ENCODE data around the gene VSTM2L. TPM values are rescaled to one million over a fixed set of nuclear protein-coding genes. Genes with fewer than 3 reads are reported as not detected.

VSTM2L gene
- total RNA-seq, 1 experiment from 2014 or later = 39.2 TPM

GRCh38 chr20:37931153-37931922 lies 28.4 kb downstream of the VSTM2L start:
- DNase-seq (ENCODE audit: low spot score) = no peak

GRCh38 chr20:37932074-37932473 lies 29.1 kb downstream of the VSTM2L start:
- in situ Hi-C loops (cut with HindIII; ENCODE audit: low sequenced_read_pairs) = no loop called here
- no peak for DNase-seq (ENCODE audit: low spot score)

More at GRCh38 chr20:37931153-37931922, 28.4 kb downstream of the VSTM2L start:
- in situ Hi-C loops (cut with HindIII; ENCODE audit: low sequenced_read_pairs) = no loop called here

DNA sequence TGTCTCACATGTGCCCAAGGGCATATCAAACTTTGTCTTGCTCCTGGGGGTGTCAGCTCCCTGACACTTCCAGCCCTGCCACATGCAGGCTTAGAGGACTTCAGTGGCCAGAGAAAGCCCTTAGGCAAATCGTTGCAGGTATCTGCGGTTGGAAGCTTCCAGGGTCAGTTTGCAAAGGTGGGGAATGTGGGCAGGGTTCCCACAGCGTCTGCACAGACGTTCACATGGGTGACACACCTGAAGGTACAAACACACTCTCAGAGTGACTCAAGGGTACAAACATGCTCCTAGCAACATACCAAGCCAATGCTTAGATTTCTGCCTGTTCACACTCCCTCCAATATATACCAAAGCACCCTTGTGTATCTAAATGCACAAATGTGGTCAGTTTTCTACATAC lies 30.0 kb downstream of the VSTM2L start:
- in situ Hi-C loops (cut with HindIII; ENCODE audit: low sequenced_read_pairs) = no loop called here

DNA sequence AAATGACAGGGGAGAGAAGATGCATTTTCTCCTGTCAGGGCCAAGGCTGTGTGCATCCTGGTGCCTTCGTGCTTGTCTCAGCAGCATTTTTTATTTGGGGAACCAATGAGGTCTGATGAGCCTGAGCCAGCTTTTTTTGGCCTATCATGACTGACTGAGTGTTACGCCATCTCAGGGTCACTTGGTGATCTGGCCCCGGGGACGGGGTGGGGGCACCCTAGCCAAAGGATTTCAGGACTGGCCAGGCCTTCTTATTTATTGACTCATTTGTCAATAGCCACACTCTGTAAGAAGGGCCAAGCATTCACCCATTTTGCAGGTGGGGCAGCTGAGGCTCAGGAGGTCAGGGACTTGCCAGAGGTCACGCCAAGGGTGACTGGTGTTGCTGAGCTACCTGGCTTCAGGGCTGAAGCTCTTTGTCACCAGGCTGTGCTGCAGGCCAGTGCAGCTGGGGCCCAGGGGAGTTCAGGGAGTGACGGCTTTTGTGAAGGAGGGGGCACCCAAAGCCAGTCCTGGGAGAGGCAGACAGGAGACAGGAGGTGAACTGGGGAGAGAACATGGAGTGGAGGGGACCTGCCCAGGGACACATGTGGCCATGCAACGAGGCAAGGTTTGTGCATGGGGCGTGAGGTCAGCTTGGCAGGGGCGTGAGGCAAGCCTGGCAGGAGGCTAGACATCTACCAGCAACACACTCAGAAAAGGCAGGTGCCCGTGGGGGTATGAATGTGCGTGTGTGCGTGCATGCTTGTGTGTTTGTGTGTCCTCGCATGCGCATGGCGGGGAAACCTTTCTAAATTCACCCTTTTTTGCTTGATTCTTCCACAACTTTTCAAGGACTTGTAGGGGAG lies 31.1 kb downstream of the VSTM2L start:
- in situ Hi-C loops (cut with HindIII; ENCODE audit: low sequenced_read_pairs) = no loop called here
- no peak for DNase-seq (ENCODE audit: low spot score)

More for the DNA sequence above, 30.0 kb downstream of the VSTM2L start:
- DNase-seq (ENCODE audit: low spot score) = no peak

DNA sequence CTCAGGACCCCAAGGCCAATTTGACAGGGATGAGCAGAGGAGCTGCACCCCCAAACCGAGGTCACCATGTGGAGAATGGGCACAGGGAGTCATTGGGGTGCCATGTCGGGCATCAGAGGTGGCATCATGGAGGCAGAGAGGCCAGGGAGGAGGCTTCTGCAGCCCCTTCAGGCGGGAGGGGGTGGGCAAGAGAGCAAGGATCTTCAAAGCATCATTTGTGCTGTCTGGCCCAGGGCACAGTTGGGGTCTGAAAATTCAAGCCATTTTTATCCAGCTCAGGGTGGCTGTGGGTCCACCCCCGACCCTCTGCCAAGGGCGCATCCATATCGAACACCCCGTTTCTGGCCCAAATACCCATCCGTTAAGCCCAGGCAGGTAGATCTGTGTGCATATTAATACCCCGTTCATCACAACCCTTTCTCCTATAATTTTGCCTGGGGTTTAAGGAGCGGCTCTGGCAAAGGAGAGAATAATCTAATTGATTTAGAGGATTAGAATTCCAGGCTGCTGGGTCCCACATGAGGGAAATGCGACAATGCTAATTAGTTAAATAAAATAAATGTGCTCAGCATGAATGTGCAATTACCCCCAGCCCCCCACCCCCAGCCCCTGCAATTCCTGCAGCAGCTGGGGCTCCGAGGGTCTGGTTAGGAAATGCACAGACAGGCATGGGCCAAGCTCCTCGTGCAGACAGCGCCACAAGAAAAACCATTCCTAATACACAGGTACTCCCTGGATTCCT lies 31.9 kb downstream of the VSTM2L start:
- DNase-seq (ENCODE audit: low spot score) = no peak
- in situ Hi-C loops (cut with HindIII; ENCODE audit: low sequenced_read_pairs) = no loop called here

GRCh38 chr20:37935435-37935834 lies 32.5 kb downstream of the VSTM2L start:
- in situ Hi-C loops (cut with HindIII; ENCODE audit: low sequenced_read_pairs) = no loop called here
- no peak for DNase-seq (ENCODE audit: low spot score)

DNA sequence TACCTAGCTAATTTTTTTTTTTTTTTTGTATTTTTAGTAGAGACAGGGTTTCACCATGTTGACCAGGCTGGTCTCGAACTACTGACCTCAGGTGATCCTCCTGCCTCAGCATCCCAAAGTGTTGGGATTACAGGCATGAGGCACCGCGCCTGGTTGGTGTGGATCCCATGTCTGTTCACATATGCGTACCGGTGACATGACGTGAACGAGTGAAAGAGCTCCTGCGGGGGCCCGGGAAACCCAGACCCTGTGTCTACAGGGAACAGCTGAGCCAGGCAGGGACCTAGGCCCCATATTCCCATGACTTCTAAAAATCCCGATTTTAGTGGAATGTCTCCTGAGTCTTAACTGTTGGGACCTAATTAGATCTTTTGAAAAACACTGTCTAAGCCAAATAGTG lies 33.1 kb downstream of the VSTM2L start:
- in situ Hi-C loops (cut with HindIII; ENCODE audit: low sequenced_read_pairs) = no loop called here
- DNase-seq (ENCODE audit: low spot score) = no peak

DNA sequence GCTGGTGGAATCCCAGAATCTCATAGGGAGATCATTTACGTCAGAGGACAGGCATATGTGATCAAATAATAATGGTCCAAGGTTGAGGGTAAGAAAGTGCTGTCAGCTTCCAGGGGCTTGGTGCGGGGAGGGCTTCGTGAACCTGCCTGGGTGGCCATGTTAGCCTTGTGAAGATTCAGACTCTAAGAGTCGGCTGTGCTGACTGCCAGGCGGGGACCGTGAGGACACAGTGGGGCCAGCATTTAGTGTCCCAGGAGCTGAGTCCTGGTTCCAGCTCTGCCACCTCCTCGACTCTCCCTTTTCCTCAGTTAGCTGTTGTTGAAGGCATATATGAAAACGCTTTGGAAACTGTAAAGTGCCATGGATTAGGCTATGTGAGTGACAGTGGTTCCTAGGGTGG lies 33.5 kb downstream of the VSTM2L start:
- in situ Hi-C loops (cut with HindIII; ENCODE audit: low sequenced_read_pairs) = no loop called here
- DNase-seq (ENCODE audit: low spot score) = no peak

DNA sequence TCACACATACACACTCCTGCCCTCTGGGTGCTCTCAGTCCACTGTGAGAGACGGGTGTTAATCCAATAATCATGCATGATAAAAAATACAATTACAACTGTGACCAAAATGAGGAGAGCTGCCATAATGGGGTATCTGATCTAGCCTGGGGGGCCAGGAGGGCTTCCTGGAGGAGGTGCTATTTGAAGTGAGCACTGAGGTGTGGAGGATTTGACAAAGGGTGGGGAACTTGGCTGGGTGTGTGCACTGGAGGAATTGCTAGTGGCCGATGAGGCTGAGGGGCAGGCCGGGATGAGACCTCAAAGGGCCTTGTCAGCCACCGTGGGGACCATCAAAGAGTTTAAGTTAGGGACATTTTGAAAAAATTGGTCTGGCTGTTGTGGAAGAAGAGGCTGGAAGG lies 34.8 kb downstream of the VSTM2L start:
- DNase-seq (ENCODE audit: low spot score) = no peak
- in situ Hi-C loops (cut with HindIII; ENCODE audit: low sequenced_read_pairs) = no loop called here

GRCh38 chr20:37938181-37938750 lies 35.3 kb downstream of the VSTM2L start:
- in situ Hi-C loops (cut with HindIII; ENCODE audit: low sequenced_read_pairs) = no loop called here

DNA sequence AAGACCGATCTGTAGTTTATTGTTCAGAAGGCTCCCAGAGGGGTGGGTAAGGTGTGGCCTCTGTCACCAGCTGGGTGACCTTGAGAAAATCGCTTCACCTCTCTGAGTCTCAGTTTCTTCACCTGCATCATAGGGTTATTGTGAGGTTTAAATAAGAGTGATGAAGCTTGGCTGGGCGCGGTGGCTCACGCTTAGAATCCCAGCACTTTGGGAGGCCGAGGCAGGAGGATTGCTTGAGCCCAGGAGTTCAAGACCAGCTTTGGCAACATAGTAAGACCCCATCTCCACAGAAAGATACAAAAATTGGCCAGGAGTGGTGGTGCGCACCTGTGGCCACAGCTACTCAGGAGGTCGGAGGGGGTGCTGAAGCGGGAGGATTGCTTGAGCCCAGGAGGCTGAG lies 36.0 kb downstream of the VSTM2L start:
- DNase-seq (ENCODE audit: low spot score) = no peak
- in situ Hi-C loops (cut with HindIII; ENCODE audit: low sequenced_read_pairs) = no loop called here

More at GRCh38 chr20:37938181-37938750, 35.3 kb downstream of the VSTM2L start:
- DNase-seq (ENCODE audit: low spot score) = no peak

GRCh38 chr20:37939701-37940560 lies 37.0 kb downstream of the VSTM2L start:
- DNase-seq (ENCODE audit: low spot score) = no peak
- in situ Hi-C loops (cut with HindIII; ENCODE audit: low sequenced_read_pairs) = no loop called here

DNA sequence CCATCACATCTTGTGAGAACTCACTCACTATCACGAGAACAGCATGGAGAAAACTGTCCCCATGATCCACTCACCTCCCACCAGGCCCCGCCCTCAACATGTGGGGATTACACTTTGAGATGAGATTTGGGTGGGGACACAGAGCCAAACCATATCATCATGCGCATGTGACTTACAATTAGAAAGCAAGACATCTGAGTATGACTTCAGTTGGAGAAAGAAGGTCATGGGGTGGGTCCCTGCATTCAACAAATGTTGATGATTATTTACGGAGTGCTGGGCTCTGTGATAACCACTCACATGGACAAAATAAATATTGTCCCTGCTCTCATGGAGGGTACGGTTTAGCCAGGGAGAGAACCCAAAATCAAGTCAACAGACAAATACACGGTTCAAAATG lies 37.9 kb downstream of the VSTM2L start:
- no peak for DNase-seq (ENCODE audit: low spot score)
- in situ Hi-C loops (cut with HindIII; ENCODE audit: low sequenced_read_pairs) = no loop called here

DNA sequence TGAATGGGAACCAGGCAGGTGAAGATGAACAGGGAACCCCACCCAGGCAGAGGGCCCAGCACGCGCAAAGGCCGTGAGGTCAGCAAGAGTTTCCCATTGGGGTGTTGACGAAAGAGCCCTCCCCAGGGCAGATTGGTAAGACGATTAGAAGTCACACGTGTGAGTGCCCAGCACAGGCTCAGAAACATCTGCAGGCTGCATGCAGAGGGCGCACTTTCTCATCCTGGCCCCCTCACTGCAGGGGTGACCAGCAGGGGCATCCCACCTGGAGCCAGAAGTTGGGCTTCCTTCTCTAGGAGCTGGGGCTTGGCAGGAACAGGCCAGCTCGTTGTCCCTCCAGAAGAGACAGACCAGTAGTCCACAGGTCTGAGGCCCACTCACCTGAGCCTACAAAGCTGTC lies 38.4 kb downstream of the VSTM2L start:
- no peak for DNase-seq (ENCODE audit: low spot score)
- in situ Hi-C loops (cut with HindIII; ENCODE audit: low sequenced_read_pairs) = no loop called here

DNA sequence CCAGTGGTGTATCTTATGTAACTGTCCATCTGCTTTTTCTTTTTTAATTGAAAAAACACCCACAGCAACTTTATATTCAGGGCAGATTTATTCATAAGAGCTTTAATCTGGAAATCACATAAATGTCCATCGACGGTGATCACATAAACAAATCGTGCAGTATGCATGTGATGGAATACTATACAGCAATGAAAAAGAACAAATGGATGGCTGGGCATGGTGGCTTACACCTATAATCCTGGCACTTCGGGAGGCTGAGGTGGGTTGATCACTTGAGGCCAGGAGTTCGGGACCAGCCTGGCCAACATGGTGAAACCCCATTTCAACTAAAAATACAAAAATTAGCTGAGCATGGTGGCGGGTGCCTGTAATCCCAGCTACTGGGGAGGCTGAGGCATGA lies 39.1 kb downstream of the VSTM2L start:
- DNase-seq (ENCODE audit: low spot score) = no peak
- in situ Hi-C loops (cut with HindIII; ENCODE audit: low sequenced_read_pairs) = no loop called here

- in situ Hi-C loops (cut with HindIII; ENCODE audit: low sequenced_read_pairs) = no loop called here
- DNase-seq (ENCODE audit: low spot score) = no peak
Observed at GRCh38 chr20:37943033-37943432, 40.1 kb downstream of the VSTM2L start.

DNA sequence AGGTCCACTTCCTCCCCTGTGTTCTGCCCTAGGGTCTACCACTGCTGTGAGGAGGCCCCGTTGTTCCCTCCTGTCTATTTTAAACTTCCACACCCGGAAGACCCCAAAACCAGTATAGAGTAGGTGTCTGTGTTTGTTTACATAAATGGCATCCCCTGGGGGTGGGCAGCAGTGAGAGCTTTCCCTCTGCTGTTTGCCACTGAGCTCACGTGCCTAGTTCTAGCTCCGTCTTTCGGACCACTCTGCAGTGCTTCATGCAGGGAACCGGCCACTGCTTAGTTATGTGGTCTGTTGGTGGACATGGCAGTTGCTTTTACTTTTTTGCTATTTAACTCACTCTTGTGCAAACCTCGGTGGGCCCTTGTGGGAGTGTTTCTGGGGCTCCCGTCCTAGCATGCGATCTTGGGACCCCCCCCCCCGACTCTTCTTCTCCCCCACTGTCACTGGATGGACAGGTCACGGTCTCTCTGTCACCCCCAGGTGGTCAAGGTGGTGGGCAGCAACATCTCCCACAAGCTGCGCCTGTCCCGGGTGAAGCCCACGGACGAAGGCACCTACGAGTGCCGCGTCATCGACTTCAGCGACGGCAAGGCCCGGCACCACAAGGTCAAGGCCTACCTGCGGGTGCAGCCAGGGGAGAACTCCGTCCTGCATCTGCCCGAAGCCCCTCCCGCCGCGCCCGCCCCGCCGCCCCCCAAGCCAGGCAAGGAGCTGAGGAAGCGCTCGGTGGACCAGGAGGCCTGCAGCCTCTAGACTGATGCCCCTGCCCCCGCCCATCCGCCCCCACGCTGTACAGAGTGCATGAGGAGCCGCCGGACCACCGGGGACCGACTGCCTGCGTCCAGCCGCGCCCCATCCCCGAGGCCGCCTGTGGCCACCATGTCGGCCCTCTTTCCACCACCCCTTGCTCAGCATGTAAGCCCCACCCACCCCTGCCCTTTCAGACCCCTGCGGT lies 40.9 kb downstream of the VSTM2L start:
- DNase-seq (ENCODE audit: low spot score) = no peak
- in situ Hi-C loops (cut with HindIII; ENCODE audit: low sequenced_read_pairs) = no loop called here

Measured in G401 (cell line).